ENCODE results near the gene GAS7.

The GAS7 gene

DNA sequence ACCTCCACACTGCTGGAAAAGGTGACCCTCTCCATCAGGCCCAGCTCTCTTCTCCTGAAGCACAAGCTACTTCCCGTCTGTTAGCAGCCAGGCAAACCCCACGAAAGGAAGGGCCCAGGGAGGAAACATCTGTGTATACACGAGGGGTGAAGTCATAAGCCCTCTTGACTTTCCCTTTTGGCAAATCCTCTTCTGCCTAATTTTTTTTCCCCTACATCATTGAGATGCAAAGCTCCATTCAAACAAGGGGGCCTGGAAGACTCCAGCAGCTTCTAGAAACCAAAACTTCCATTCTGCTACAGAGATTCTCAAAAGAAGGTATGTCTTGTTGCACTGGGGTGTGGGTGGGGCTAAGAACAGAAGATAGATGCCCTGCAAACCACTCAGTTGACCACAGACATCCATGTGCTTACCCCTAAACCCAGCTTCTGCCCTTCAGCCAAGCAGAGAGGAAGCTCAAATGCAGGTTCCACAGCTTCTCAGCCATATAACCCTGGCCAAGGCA lies 147.8 kb downstream of the GAS7 start:
- no peak for DNase-seq (ENCODE audit: low read depth)

DNA sequence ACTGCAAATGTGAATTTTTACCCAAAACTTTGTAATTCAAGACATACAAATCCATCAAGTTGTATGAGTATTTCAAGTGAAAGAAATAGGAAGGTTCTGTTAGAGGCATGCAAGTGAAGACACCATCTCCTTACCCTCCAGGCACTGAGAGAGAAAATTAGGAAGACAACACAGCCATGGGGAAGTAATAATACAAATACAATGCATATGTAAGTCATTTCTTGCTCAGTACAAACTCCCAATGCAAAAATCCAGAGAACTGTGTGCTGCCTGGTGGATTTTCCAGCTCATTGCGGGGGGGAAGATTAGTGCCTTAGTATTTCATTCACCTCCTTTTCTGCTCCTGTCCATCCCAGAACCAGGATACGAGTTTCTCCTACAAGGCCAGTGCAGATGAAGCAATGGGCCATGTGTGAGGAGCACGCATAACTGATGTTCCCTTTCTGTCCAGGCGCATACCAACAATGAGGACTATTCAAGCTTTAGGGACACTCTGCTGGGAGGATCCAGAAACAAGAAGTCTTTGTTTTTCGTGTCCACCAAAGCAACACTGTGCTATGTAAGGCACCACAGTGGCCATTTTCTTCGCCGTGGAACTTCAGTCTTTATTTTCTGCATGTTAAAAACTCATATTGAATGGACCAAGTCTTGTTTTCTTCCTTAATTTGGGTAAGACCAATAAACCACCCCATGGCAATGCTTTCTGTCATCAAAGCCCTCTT lies 149.6 kb downstream of the GAS7 start:
- no peak for DNase-seq (ENCODE audit: low read depth)

DNA sequence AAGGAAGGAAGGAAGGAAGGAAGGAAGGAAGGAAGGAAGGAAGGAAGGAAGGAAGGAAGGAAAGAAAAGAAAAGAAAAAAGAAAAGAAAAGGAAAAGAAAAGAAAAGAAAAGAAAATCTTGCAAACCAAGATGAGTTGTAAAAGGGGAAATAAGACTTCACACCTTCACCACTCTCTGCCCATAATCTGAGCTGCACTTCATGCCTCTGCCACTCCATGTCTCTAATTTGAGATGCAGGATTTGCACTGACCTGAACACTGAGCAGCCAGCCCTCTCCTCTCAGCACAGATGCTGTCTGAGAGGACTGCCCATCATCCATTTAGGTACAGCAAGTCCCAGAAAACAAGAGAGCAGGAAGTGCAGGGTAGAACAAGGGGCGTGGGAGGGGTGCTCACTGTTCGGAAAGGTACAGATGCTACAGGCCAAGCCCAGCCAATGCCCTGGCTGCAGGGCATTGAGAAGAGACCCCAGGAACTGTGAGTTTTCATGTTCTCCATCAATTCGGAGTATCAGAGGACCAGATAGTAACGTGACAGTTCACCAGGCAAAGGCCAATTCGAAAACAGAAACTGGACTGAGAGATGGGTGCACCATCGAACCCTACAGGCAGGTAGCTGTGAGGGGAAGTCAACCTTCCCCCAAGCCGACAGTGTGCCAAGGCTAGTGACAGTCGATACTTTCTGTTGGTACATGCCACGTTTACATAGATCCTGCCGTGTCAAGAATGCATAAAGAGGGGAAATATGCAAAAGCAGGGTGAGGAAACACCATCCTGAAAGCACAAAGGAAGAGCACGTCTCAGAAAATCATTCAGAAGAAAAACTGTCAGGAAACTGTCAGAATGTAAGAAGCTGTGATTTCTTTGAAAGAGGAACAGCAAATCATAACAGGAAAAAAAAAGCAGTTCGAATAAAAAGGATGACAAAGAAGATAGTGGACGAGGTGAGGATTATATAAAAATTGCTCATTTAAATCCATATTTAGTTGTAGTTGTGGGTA lies 151.3 kb downstream of the GAS7 start:
- DNase-seq (ENCODE audit: low read depth) = no peak

DNA sequence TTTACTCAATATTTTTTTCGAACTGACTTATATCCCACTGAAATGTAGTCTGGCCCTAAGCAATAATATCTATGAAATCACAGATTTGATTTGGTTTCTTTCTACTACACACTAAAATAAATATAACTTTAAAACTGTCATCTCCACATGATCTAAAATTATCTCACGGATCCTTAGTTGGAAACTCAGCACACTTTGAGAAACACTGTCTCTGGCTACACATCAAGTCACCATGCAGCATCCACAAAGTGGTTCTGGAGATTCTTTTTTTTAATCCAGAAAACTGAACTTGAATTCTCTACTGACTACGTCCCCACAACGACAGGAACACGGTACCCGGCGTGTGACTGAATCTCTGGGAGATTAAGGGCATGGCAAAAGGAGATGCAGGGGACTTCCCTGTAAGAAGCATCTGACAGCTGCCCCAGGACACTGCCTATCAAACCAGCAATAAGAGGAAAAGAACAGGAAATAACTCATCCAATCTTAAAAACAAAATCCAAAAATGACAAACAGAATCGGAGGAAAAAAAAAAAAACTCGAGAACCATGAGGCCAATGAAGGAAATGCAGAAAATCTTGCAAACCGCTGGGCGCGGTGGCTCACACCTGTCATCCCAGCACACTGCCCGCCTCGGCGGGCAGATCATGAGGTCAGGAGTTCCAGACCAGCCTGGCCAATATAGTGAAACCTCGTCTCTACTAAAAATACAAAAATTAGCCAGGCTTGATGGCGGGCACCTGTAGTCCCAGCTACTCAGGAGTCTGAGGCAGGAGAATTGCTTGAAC lies 152.3 kb downstream of the GAS7 start:
- no peak for DNase-seq (ENCODE audit: low read depth)

DNA sequence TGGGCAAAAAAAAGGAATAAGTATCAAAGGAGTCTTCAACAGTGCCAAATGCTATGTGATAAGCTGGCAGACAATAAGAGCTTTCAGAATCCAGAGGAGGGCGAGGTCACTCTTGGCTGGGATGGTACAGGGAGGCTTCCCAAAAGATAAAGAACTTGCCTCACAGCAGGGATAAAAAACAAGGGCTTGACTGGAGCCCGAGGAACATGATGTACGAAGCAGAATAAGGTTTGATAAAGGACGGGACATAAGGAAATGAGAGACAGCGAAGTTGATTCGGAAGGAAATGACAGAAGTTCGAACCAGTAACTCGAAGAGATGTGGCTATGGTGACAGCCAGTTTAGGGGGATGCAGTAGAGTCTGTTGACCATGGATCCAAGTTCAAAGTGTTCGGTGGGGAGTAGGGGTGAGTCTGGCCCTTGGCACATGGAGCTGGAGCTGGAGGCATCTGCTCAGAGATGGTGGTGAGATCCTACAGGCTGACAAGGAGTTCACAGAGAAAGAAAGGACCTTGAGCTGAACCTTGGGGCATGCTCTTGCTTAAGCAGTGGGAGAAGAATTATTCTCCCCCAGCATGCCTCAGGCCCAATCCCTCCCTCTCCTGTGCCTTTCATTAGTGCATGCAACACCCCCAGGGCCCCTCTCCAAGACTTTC lies 155.7 kb downstream of the GAS7 start:
- no peak for DNase-seq (ENCODE audit: low read depth)

DNA sequence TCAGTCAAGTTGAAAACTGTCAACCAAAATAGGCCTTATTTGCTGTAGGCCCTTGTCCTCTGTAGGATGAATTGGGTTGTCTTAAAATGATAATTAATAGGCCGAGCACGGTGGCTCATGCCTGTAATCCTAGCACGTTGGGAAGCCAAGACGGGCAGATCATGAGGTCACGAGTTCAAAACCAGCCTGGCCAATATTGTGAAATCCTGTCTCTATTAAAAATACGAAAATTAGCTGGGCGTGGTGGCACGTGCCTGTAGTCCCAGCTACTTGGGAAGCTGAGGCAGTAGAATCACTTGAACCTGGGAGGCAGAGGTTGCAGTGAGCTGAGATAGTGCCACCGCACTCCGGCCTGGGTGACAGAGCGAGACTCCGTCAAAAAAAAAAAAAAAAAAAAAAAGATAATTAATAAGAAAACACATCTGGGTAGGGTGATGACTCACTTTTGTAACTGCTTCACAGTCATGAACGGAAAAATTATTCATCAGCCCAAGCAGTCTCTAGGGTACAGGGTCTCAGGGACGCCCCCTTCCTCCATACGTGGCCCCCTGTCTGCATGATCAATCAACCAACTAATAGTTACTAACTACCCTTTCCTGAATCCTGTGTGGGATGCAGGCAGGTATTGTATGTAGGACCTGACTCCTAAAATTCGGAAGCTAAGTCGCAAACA lies 156.4 kb downstream of the GAS7 start:
- DNase-seq (ENCODE audit: low read depth) = no peak

DNA sequence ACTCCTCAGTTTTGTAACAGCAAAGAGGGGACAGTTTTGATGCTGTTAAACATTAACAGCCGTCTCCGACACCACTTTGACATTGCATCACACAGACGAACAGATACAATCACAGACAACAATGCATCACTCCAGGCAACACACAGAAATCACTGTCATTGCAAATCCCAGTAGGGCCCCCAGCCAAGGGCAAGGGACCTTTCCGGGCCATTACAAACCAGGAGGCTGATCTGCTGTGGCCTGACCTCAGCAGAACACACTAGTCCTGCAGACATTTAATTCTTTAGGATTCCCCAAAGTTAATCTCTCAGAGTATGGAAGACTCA lies 157.2 kb downstream of the GAS7 start:
- no peak for DNase-seq (ENCODE audit: low read depth)

DNA sequence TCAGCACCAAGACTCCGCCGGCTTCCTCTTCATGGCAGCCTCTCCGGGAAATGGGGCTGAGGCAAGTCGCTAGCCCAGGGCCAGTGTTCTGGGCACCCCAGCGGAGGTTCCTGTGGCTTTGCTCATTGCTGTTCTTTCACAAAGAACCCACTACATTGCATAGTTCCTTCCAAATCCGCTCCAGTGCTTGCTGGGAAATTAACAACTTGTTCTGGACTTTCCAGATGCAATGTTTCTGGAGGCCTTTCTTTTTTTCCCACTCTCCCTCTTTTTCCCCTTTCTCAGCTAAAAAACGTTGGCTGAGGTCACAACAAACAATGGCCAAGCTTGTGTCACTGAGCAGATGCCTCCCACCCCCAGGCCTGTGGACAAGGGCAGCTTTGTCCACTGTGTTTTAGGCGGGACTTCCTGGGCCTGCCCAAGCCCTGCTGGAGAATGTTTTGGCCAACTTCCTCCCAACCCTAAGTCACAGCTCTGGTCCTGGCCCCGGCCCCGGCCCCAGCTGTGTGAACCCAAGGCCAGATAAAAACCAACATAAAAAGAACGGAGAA lies 161.8 kb downstream of the GAS7 start:
- no peak for DNase-seq (ENCODE audit: low read depth)

DNA sequence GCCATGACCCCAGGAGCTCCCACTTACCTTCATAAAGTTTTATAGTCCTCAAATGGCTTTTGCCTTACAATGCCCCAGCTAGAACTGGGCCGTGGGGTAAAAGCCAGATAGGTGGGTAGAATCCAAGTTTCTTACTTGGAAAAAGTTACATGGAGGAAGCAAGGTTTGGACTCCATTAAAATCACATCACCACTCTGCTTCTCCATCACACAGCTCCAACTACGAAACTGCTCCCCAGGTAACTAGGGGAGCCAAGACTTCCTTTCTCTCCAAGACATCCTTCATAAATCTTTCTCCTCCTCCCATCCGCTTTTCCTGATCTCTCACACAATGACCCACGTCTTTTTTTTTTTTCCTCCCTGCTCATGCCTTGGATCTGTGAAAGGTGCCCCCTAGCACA lies 162.5 kb downstream of the GAS7 start:
- DNase-seq (ENCODE audit: low read depth) = no peak

DNA sequence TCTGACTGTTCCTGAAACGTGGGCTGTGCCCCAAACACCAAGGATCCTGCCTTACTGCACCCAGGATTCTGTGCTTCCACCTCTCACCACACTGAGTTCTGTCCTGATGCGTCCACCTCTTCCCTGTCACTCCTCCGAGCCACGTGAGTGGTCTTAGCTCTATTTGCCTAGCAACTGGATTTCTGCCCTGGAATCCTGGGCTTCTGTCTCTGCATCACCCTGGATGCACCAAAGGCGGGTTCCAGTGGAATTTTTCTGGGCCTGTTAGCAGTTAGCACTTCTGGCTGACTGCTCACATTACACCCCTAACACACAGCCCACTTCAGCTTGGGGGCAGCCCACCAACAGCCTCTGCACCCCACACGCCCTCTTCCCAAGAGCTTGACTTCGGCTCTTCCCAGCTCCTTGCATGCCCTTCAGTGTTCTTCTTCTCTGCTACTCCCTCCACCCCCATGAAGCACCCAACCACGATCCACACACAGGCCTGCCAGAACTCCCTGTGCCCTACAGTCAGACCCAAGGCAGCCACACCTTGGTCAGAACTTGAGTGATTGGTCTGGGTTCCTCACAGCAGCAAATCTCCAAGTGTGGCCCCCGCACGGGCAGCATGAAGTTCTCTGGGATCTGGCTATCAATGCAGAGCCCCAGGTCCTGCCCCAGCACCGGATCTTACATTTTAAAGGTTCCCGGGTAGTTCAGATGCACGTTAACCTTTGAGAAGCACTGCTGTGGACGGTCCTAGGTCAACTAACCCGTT lies 163.5 kb downstream of the GAS7 start:
- no peak for DNase-seq (ENCODE audit: low read depth)

DNA sequence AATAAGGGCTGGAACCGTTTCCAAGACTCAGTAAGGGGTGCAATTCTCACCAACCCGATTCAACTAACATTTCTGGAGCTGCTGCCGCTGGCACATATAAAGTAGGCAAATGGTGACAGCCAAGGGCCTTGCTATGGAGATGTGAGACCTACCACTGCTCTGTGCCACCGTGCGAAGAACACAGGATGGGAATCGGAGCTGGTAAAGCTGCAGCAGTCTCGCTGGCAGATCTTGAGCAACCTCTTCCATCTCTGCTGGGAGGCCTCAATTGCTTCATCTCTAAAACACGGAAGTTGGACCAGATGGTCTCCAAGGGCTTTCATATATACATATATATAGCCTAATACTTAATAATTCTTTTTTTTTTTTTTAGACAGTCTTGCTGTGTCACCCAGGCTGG lies 164.4 kb downstream of the GAS7 start:
- no peak for DNase-seq (ENCODE audit: low read depth)

DNA sequence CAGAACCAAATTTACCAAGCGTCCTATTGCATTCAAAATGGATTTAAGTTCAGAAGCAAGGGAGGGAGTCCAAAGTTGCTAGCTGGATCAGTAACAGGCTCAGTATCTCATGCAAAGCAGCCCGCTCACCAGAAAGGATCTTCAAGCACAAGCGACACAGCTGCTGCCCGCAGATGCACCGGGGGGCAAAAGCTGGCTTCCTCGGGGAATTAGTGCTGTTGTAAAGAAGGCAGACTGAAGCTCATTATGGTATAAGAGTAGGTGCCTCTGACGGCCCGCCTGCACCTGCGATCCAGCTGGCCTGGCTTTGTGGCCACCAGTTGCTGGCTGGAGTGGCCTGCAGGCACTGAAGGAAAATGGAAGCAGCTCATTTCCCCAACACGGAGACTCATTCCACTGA lies 165.0 kb downstream of the GAS7 start:
- no peak for DNase-seq (ENCODE audit: low read depth)

DNA sequence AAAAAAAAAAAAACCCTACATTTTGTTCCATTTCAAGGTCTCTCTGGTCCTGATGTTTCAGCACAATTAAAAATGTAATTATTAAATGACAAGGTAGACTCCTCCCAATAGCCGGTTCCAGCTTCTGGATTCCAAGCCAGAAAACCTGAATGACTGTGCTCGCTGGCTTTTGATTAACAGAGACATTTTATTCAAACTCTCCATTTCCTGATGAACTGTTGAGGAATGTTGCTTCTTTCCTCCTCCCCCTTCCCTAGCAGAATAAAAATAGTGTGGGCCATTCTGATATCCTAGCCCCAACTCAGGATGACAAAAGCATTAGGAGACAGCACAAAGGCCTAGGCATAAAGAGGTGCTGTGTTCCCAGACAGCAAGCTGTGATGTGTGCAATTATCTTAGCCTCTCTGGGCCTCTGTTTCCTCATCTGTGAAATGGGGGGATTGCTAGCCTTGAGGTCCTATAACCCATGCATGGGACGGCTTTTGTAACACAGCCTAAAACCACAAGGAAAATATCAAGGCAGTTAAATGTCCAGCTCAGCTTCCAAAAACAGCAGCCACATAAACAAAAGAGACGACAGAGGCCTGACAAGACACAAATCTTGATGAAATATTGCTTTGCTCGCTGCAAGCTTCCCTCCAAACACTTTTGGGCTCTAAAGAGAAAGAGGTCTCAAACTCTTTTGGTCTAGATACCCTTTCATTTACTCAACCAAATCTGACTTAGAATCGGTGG lies 166.1 kb downstream of the GAS7 start:
- DNase-seq (ENCODE audit: low read depth) = no peak

DNA sequence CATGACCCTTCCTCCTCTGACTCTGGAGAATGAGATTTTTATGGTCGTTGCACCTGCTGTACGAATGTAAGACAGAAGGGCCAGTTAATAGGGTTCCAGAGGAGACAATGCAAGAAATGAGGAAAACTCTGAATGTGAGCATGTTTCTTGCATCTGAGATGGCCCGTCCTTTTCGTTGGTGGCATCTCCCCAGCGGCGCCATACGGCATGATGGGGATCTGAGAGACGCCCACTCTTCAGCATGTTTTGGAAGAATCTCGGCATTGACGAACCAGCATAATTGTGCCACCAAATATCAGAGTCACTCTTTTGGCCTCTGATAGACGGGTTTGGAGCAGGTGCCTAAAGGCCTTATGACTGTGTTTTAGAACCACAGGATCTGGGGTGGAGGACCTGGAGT lies 166.8 kb downstream of the GAS7 start:
- DNase-seq (ENCODE audit: low read depth) = no peak

DNA sequence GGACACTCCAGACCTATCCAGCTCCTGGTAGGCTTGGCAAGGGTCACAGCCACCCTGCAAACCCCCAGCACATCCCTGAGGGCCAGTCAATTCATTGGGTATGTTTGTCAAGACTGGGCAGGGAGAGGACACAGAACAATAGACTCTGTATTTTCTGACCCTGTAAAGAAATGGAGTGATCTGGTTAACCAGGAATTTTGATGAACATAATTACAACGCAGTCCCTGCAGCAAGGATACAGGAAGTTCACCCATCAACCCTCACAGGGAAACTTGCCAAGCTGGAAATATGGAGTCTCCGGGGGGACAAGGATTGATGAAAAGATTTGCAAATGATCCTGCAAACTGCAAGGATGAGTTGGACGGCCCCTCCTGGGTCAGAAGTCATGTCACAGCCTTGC lies 167.3 kb downstream of the GAS7 start:
- no peak for DNase-seq (ENCODE audit: low read depth)

DNA sequence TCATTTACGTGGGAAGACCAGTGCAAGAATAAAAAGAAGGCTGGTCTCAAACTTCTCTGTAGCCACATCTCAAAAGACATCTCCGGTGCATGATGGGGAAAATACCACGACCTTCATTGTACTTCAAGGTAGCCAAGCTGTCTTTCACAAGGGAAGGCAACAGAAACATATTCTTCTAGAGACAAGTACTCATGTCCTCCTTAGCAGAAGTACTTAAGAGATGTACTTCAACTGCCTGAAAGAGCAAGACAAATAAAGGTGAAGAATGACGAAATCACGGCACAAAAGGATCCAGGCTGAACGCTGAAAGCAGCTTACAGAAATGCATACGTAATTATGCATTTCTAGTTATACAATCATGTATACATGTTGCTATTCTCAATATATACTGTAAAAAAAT lies 169.3 kb downstream of the GAS7 start:
- DNase-seq (ENCODE audit: low read depth) = no peak

DNA sequence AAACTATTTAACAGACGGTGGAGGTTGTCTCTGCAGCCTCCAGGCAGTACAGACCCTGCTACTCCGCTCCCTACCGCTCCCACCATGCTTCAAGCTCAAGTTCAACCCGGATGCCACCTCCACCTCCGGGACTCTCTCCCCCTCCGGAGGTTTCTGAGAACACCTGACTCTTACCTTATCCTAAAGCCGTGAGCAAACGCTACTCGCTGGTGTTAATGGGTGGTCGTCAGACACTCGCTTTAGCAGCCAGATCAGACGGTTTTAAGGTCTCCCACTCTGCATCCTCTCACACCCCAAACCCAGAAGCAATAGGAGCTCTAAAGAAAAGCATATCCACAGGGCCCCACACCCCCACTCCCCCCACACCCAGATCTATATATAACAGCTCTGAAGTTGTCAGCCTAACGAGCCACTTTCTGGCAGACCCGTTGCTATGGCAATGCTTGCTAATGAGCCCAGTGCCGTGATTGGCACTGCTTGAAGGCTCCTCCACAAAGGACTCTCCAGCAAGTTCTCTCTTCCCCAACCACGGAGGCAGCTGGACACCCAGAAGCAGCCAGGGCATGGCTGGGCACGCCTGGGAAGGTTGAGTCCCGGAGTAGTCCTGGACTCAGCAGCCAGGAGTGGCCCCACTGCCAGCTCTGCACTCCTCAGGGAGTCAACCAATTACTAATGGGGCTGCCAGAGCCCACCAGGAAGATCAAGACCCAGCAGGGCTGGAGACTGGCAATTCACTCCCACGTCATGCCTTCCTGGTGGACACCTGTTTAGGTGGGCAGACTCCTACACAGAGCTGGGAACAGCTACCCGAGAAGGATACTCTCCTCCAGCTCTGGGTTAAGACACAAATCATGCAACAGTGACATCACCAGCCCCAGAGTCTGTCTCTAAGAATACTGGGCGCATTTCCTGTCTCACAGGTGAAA lies 172.2 kb downstream of the GAS7 start:
- no peak for DNase-seq (ENCODE audit: low read depth)

DNA sequence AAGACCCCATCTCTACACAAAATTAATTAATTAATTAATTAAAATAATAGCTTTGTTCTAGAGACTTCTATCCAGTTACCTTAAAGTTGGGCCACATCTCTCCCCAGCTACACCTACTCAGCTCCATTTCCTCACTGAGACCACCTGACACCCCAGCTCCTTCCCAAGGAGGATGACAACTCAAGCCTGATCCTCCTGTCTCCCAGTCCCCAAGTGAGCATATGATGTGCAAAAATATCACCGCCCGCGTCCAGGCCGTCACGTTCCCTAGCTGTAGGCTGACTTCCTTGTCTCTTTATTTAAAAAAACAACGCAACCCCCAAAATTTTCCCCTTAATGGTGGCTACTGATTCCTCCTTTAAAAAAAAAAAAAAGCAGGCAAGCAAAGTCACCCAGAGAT lies 173.2 kb downstream of the GAS7 start:
- no peak for DNase-seq (ENCODE audit: low read depth)

DNA sequence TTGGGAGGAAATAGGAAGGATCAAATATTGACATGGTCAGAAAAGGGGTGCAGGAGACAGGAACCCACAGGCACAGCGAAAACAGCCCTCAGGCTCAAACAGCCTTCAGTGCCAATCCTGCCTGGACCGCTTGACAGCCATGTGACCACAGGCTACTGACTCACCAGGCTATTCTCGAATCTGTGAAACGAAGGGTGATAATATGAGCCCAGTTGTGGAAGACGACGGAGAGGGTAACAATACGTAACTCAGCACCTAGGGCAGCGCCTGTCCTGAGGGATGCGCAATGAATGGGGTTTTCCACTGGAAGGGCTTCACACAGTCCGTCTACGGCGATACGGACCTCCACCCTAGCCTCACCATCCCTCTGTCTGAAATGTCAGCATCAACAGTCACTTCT lies 176.0 kb downstream of the GAS7 start:
- DNase-seq (ENCODE audit: low read depth) = no peak
